Measurements from ENCODE around the gene PCP4.

GRCh38 chr21:39855595-39855994 is 11.6 kb upstream of the PCP4 start:
- TF ChIP-seq CTCF (IDR thresholded peaks at IDR 0.05) (no peak), EP300 (IDR thresholded peaks at IDR 0.05) (no peak)
